ENCODE measurements around the gene TRIM33.

Gene TRIM33

DNA sequence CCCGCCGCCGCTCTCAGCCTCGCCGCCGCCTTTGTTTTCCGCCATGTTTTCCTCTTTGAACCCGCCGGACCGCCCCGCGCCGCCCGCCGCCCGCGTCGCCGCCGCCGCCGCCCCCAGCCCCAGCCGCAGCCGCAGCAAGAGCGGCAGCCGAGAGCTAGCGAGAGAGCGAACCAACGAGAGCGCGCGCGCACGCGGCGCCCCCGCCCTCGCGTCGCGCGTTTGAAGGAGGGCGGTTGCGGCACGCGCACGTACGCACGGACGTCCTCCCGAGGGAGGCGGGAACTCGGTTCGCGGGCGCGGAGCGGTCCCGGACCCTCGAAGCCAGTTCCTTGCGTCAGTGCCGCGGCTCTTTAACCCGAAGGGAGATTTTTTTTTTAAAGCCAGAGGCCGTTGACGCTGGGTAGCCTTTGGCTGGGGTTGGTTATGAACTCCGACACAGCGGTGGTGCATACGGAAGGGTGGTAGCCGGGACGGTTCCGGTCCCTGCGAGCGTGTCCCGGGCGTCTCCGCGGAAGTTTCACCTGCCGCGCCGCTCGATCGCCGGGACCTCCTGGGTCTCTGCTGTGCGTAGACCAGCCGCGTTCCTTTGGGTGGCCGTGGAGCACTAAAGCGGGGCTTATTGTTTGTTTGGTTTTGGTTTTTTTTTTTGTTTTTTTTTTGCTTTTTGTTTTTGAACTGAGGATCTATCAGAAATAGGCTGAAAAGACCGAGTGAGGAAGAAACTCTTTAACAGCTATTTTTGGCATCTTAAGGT, at the start of gene TRIM33:
Gene TRIM33, minus strand, starts transcription at position 172 of the 754 bp plus-strand sequence. Its CDS starts 127 bp downstream, at position 45.
- no peaks in the 10 kb centered on the region for H3K36me3 ChIP-seq (ENCODE audit: control insufficient read depth in 2 of 2, insufficient read depth in 2 of 2, low read length in 2 of 2)
- peak within 1 kb of the TSS; percentile 89 to 97 for H3K9ac ChIP-seq (ENCODE audit: low read length in 2 of 2)
- peak within 1 kb of the TSS; percentile 85 to 97 for H3K4me3 ChIP-seq (ENCODE audit: low read length in 2 of 2)
- peak within 1 kb of the TSS; percentile 94 for H3K27ac ChIP-seq (ENCODE audit: low read length)
- no peaks in the 10 kb centered on the region for H3K27me3 ChIP-seq (ENCODE audit: control insufficient read depth in 1 of 2, insufficient read depth in 2 of 2, low read length in 2 of 2)
- peaks cover 10% of the 10 kb centered on the region for H3K4me1 ChIP-seq (ENCODE audit: control insufficient read depth, insufficient read depth, low read length)
- H3K9me3 ChIP-seq (ENCODE audit: control insufficient read depth in 2 of 2, low read length in 2 of 2) = no peaks in the 10 kb centered on the region

GRCh38 chr1:114559356-114559755, 48.4 kb upstream of the TRIM33 start:
- Histone ChIP-seq H3K27ac (ENCODE audit: low read length) (no peak overlapping the region), H3K9me3 (ENCODE audit: control insufficient read depth in 2 of 2, low read length in 2 of 2) (no peaks in the 10 kb centered on the region), H3K36me3 (ENCODE audit: control insufficient read depth in 2 of 2, insufficient read depth in 2 of 2, low read length in 2 of 2) (no peaks in the 10 kb centered on the region), H3K9ac (ENCODE audit: low read length in 2 of 2) (no peak overlapping the region), H3K4me1 (ENCODE audit: control insufficient read depth, insufficient read depth, low read length) (no peaks in the 10 kb centered on the region), H3K4me3 (ENCODE audit: low read length in 2 of 2) (no peak overlapping the region), H3K27me3 (ENCODE audit: control insufficient read depth in 1 of 2, insufficient read depth in 2 of 2, low read length in 2 of 2) (no peaks in the 10 kb centered on the region)

DNA sequence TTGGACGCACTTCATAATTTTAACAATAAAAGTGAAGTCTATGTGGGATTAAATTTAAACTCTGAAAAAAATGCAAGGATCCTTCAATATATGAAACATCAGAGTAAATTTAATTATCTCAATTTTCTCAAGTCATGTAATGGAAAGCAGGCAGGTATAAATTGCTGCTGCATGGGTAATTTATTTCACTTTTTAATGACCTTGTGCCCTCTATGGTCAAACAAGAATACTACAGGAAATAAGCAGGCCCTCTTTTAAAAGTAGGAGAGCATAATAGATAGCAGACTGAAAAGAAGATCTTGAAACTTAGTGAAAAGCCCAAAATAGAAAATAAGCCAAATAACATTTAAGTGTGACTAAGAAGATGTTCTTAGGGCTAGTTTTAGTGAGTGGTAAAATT, 47.5 kb upstream of the TRIM33 start:
- Histone ChIP-seq H3K9ac (ENCODE audit: low read length in 2 of 2) (no peak overlapping the region), H3K36me3 (ENCODE audit: control insufficient read depth in 2 of 2, insufficient read depth in 2 of 2, low read length in 2 of 2) (no peaks in the 10 kb centered on the region), H3K4me3 (ENCODE audit: low read length in 2 of 2) (no peak overlapping the region), H3K27me3 (ENCODE audit: control insufficient read depth in 1 of 2, insufficient read depth in 2 of 2, low read length in 2 of 2) (no peaks in the 10 kb centered on the region), H3K4me1 (ENCODE audit: control insufficient read depth, insufficient read depth, low read length) (no peaks in the 10 kb centered on the region), H3K9me3 (ENCODE audit: control insufficient read depth in 2 of 2, low read length in 2 of 2) (no peaks in the 10 kb centered on the region), H3K27ac (ENCODE audit: low read length) (no peak overlapping the region)

GRCh38 chr1:114554577-114554976, 43.6 kb upstream of the TRIM33 start:
- Histone ChIP-seq H3K27ac (ENCODE audit: low read length) (no peak overlapping the region), H3K36me3 (ENCODE audit: control insufficient read depth in 2 of 2, insufficient read depth in 2 of 2, low read length in 2 of 2) (no peaks in the 10 kb centered on the region), H3K4me3 (ENCODE audit: low read length in 2 of 2) (no peak overlapping the region), H3K9ac (ENCODE audit: low read length in 2 of 2) (no peak overlapping the region), H3K27me3 (ENCODE audit: control insufficient read depth in 1 of 2, insufficient read depth in 2 of 2, low read length in 2 of 2) (no peaks in the 10 kb centered on the region), H3K4me1 (ENCODE audit: control insufficient read depth, insufficient read depth, low read length) (no peaks in the 10 kb centered on the region), H3K9me3 (ENCODE audit: control insufficient read depth in 2 of 2, low read length in 2 of 2) (no peaks in the 10 kb centered on the region)

- H3K27me3 ChIP-seq (ENCODE audit: control insufficient read depth in 1 of 2, insufficient read depth in 2 of 2, low read length in 2 of 2) = no peaks in the 10 kb centered on the region
- no peak overlapping the region for H3K27ac ChIP-seq (ENCODE audit: low read length)
- H3K9me3 ChIP-seq (ENCODE audit: control insufficient read depth in 2 of 2, low read length in 2 of 2) = no peaks in the 10 kb centered on the region
- H3K4me3 ChIP-seq (ENCODE audit: low read length in 2 of 2) = no peak overlapping the region
- H3K4me1 ChIP-seq (ENCODE audit: control insufficient read depth, insufficient read depth, low read length) = no peaks in the 10 kb centered on the region
- no peaks in the 10 kb centered on the region for H3K36me3 ChIP-seq (ENCODE audit: control insufficient read depth in 2 of 2, insufficient read depth in 2 of 2, low read length in 2 of 2)
- no peak overlapping the region for H3K9ac ChIP-seq (ENCODE audit: low read length in 2 of 2)
Observed at GRCh38 chr1:114552106-114552639, 41.2 kb upstream of the TRIM33 start.

DNA sequence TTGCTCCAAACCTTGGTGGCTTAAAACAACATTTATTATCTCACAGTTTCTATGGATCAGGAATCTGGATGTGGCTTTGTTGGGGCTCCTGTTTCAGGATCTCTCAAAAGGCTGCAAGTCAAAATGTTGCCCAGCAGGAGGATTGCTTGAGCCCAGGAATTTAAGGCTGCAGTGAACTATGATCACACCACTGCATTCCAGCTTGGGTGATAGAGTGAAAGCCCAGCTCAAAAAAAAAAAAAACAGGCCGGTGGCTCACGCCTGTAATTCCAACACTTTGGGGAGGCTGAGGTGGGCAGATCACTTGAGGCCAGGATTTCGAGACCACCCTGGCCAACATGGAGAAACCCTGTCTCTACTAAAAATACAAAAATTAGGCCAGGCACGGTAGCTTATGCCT, 40.4 kb upstream of the TRIM33 start:
- no peaks in the 10 kb centered on the region for H3K9me3 ChIP-seq (ENCODE audit: control insufficient read depth in 2 of 2, low read length in 2 of 2)
- no peak overlapping the region for H3K4me3 ChIP-seq (ENCODE audit: low read length in 2 of 2)
- H3K27ac ChIP-seq (ENCODE audit: low read length) = no peak overlapping the region
- H3K36me3 ChIP-seq (ENCODE audit: control insufficient read depth in 2 of 2, insufficient read depth in 2 of 2, low read length in 2 of 2) = no peaks in the 10 kb centered on the region
- no peaks in the 10 kb centered on the region for H3K4me1 ChIP-seq (ENCODE audit: control insufficient read depth, insufficient read depth, low read length)
- H3K9ac ChIP-seq (ENCODE audit: low read length in 2 of 2) = no peak overlapping the region
- no peaks in the 10 kb centered on the region for H3K27me3 ChIP-seq (ENCODE audit: control insufficient read depth in 1 of 2, insufficient read depth in 2 of 2, low read length in 2 of 2)

GRCh38 chr1:114550336-114550735, 39.3 kb upstream of the TRIM33 start:
- no peaks in the 10 kb centered on the region for H3K4me1 ChIP-seq (ENCODE audit: control insufficient read depth, insufficient read depth, low read length)
- H3K4me3 ChIP-seq (ENCODE audit: low read length in 2 of 2) = no peak overlapping the region
- no peaks in the 10 kb centered on the region for H3K36me3 ChIP-seq (ENCODE audit: control insufficient read depth in 2 of 2, insufficient read depth in 2 of 2, low read length in 2 of 2)
- no peak overlapping the region for H3K9ac ChIP-seq (ENCODE audit: low read length in 2 of 2)
- no peaks in the 10 kb centered on the region for H3K9me3 ChIP-seq (ENCODE audit: control insufficient read depth in 2 of 2, low read length in 2 of 2)
- H3K27ac ChIP-seq (ENCODE audit: low read length) = no peak overlapping the region
- H3K27me3 ChIP-seq (ENCODE audit: control insufficient read depth in 1 of 2, insufficient read depth in 2 of 2, low read length in 2 of 2) = no peaks in the 10 kb centered on the region

- no peak overlapping the region for H3K9ac ChIP-seq (ENCODE audit: low read length in 2 of 2)
- no peaks in the 10 kb centered on the region for H3K9me3 ChIP-seq (ENCODE audit: control insufficient read depth in 2 of 2, low read length in 2 of 2)
- H3K27ac ChIP-seq (ENCODE audit: low read length) = no peak overlapping the region
- no peaks in the 10 kb centered on the region for H3K36me3 ChIP-seq (ENCODE audit: control insufficient read depth in 2 of 2, insufficient read depth in 2 of 2, low read length in 2 of 2)
- no peak overlapping the region for H3K4me3 ChIP-seq (ENCODE audit: low read length in 2 of 2)
- no peaks in the 10 kb centered on the region for H3K27me3 ChIP-seq (ENCODE audit: control insufficient read depth in 1 of 2, insufficient read depth in 2 of 2, low read length in 2 of 2)
- no peaks in the 10 kb centered on the region for H3K4me1 ChIP-seq (ENCODE audit: control insufficient read depth, insufficient read depth, low read length)
Observed at GRCh38 chr1:114549137-114549536, 38.1 kb upstream of the TRIM33 start.

DNA sequence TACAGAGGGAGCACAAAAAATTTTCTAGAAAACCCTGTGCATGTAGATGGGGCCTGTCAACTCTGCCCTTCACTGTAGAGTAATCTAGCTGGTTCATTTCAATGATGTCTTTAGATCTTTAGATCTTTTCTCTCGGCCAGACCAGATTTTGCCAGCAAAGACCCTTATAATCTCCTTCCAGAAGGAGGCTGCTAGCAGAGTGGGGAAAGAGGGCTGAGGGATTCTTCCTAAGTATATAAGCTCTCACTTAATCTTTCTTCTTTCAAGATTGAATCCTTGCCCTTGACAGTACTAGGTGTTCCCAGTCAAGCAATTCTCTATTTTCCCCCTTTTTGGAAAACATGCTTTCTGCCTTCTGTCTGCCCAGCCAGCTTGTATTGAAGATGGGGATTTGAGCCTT, 36.1 kb upstream of the TRIM33 start:
- H3K9me3 ChIP-seq (ENCODE audit: control insufficient read depth in 2 of 2, low read length in 2 of 2) = no peaks in the 10 kb centered on the region
- H3K9ac ChIP-seq (ENCODE audit: low read length in 2 of 2) = no peak overlapping the region
- H3K36me3 ChIP-seq (ENCODE audit: control insufficient read depth in 2 of 2, insufficient read depth in 2 of 2, low read length in 2 of 2) = no peaks in the 10 kb centered on the region
- no peaks in the 10 kb centered on the region for H3K4me1 ChIP-seq (ENCODE audit: control insufficient read depth, insufficient read depth, low read length)
- H3K4me3 ChIP-seq (ENCODE audit: low read length in 2 of 2) = no peak overlapping the region
- H3K27ac ChIP-seq (ENCODE audit: low read length) = no peak overlapping the region
- H3K27me3 ChIP-seq (ENCODE audit: control insufficient read depth in 1 of 2, insufficient read depth in 2 of 2, low read length in 2 of 2) = no peaks in the 10 kb centered on the region

GRCh38 chr1:114545796-114546195, 34.8 kb upstream of the TRIM33 start:
- H3K27me3 ChIP-seq (ENCODE audit: control insufficient read depth in 1 of 2, insufficient read depth in 2 of 2, low read length in 2 of 2) = no peaks in the 10 kb centered on the region
- H3K9me3 ChIP-seq (ENCODE audit: control insufficient read depth in 2 of 2, low read length in 2 of 2) = no peaks in the 10 kb centered on the region
- no peaks in the 10 kb centered on the region for H3K4me1 ChIP-seq (ENCODE audit: control insufficient read depth, insufficient read depth, low read length)
- no peak overlapping the region for H3K27ac ChIP-seq (ENCODE audit: low read length)
- no peak overlapping the region for H3K9ac ChIP-seq (ENCODE audit: low read length in 2 of 2)
- no peaks in the 10 kb centered on the region for H3K36me3 ChIP-seq (ENCODE audit: control insufficient read depth in 2 of 2, insufficient read depth in 2 of 2, low read length in 2 of 2)
- no peak overlapping the region for H3K4me3 ChIP-seq (ENCODE audit: low read length in 2 of 2)

DNA sequence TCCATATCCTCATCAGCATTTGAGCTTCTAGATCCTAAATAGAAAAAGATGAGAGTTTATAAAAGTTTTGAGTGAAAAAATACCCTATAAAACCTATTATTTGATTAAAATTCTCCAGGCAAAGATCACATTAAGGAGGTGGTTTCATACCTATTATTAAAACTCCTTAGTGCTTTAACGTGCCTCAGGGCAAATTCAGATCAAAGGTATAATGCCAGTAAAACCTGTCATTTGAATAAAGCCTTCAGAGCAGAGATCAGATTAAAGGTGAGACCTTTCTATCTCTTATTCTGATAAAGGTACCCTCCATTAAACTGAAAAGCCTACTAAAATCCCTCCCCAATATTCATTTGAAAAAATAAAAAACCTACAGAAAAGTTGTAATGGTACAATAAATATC, 34.3 kb upstream of the TRIM33 start:
- Histone ChIP-seq H3K27ac (ENCODE audit: low read length) (no peak overlapping the region), H3K9me3 (ENCODE audit: control insufficient read depth in 2 of 2, low read length in 2 of 2) (no peaks in the 10 kb centered on the region), H3K9ac (ENCODE audit: low read length in 2 of 2) (no peak overlapping the region), H3K4me1 (ENCODE audit: control insufficient read depth, insufficient read depth, low read length) (no peaks in the 10 kb centered on the region), H3K27me3 (ENCODE audit: control insufficient read depth in 1 of 2, insufficient read depth in 2 of 2, low read length in 2 of 2) (no peaks in the 10 kb centered on the region), H3K4me3 (ENCODE audit: low read length in 2 of 2) (no peak overlapping the region), H3K36me3 (ENCODE audit: control insufficient read depth in 2 of 2, insufficient read depth in 2 of 2, low read length in 2 of 2) (no peaks in the 10 kb centered on the region)

All from stomach smooth muscle (tissue), 2 donors.